ENCODE measurements around the gene HSD11B2.

- no peak for TF ChIP-seq CTCF (conservative IDR thresholded peaks at IDR 0.05 in 1 of 2, IDR thresholded peaks at IDR 0.05 in 1 of 2; ENCODE audit: extremely low read depth in 1 of 2, insufficient read depth in 1 of 2, low read depth in 1 of 2, low read length in 2 of 2)
- no peak for TF ChIP-seq EZH2 (IDR thresholded peaks at IDR 0.05; ENCODE audit: borderline replicate concordance, low read length)
Measured at GRCh38 chr16:67411339-67411738, 19.6 kb upstream of the HSD11B2 start.

All from mammary epithelial cell (primary cell).